HEK293T (cell line): ENCODE data around the gene ZNF559.

Source experiments
- LEF1 ChIP-seq: fragments of 450-650 bp; IDR thresholded peaks from 2 replicates; pipeline ENCODE4 v1.6.1; 2017; ENCODE audit warnings: mild to moderate bottlenecking, borderline replicate concordance
- NFRKB ChIP-seq: fragments of 450-650 bp; IDR thresholded peaks from 2 replicates; pipeline ENCODE4 v1.6.1; 2016; ENCODE audit warnings: mild to moderate bottlenecking, moderate library complexity
- SUZ12 ChIP-seq: fragments of 450-650 bp; IDR thresholded peaks from 2 replicates; pipeline ENCODE4 v1.6.1; 2016; ENCODE audit warnings: mild to moderate bottlenecking
- TARDBP ChIP-seq: fragments of 450-650 bp; IDR thresholded peaks from 2 replicates; pipeline ENCODE4 v1.6.1; 2016

GRCh38 chr19:9289231-9289884, 34.6 kb upstream of the ZNF559 start:
- no peak for TF ChIP-seq NFRKB
- no peak for TF ChIP-seq LEF1
- TF ChIP-seq SUZ12, result no peak
- no peak for TF ChIP-seq TARDBP
